ENCODE data around the gene OTUD7B. TPM values are rescaled to one million over a fixed set of nuclear protein-coding genes. Genes with fewer than 3 reads are reported as not detected.
A peak's percentile ranks its signal among the peaks of the same experiment; 100 is the strongest.

OTUD7B gene
- total RNA-seq, 6 experiments from 2014 or later = 26.2 to 29.6 (median 28.7) TPM

DNA sequence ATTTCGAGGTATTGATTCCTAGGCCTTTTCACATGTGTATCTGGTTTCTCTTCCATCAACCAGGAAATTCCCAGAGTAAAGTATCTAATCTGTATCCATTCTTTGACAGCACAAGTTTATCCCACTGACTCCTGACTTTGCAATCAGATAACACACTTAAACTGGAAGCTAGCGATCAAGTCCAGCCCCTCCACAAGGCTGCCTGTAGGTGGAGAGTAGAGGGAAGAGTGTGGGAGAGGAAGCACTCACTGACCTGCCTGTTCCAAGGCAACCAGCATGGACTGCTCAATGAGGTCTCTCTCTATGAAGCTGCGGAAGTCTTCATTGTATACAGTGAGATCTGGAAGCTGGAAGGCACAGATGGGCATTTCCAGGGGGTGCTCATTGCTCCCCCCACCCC, 43.5 kb downstream of the OTUD7B start:
- Mint-ChIP-seq H3K4me1 (ENCODE audit: low read depth) (peaks cover 11% of the 10 kb centered on the region), H3K36me3 (ENCODE audit: low read depth) (peaks cover 6% of the 10 kb centered on the region; the same call in 1 of the 2 replicates), H3K9me3 (no peaks in the 10 kb centered on the region), H3K27me3 (ENCODE audit: insufficient read depth) (no peaks in the 10 kb centered on the region), H3K4me3 (no peak overlapping the region), H3K27ac (no peak overlapping the region; the same call in 1 of the 2 replicates)
- TF ChIP-seq, protein P1, sequence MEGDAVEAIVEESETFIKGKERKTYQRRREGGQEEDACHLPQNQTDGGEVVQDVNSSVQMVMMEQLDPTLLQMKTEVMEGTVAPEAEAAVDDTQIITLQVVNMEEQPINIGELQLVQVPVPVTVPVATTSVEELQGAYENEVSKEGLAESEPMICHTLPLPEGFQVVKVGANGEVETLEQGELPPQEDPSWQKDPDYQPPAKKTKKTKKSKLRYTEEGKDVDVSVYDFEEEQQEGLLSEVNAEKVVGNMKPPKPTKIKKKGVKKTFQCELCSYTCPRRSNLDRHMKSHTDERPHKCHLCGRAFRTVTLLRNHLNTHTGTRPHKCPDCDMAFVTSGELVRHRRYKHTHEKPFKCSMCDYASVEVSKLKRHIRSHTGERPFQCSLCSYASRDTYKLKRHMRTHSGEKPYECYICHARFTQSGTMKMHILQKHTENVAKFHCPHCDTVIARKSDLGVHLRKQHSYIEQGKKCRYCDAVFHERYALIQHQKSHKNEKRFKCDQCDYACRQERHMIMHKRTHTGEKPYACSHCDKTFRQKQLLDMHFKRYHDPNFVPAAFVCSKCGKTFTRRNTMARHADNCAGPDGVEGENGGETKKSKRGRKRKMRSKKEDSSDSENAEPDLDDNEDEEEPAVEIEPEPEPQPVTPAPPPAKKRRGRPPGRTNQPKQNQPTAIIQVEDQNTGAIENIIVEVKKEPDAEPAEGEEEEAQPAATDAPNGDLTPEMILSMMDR (IDR thresholded peaks at IDR 0.05) = no peak
- no peak for DNase-seq

DNA sequence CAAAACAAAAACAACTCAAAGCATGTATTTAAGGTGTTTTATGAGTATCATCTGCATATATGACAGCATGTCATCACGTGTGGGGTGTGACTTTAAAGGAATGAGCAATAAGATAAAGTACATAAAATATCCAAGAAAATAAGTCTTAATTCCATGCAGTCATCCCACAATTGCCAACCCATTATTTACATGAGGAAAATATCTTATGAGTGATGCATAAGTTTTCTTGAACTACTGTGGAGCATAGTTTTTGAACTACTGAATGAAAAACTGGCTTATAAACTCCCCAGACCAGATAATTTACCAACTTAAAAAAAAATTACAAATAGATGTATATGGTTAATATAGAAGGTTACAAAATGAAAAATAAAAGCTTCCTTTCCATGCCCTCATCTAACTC, 44.1 kb downstream of the OTUD7B start:
- Mint-ChIP-seq H3K4me3 (no peak overlapping the region), H3K9me3 (no peaks in the 10 kb centered on the region), H3K27me3 (ENCODE audit: insufficient read depth) (peaks cover 2% of the 10 kb centered on the region; the same call in 1 of the 2 replicates), H3K36me3 (ENCODE audit: low read depth) (peaks cover 6% of the 10 kb centered on the region; the same call in 1 of the 2 replicates), H3K4me1 (ENCODE audit: low read depth) (peaks cover 11% of the 10 kb centered on the region), H3K27ac (peak overlapping the region; percentile 45; the same call in 1 of the 2 replicates)
- TF ChIP-seq, protein P1 (IDR thresholded peaks at IDR 0.05) = no peak
- no peak for DNase-seq

DNA sequence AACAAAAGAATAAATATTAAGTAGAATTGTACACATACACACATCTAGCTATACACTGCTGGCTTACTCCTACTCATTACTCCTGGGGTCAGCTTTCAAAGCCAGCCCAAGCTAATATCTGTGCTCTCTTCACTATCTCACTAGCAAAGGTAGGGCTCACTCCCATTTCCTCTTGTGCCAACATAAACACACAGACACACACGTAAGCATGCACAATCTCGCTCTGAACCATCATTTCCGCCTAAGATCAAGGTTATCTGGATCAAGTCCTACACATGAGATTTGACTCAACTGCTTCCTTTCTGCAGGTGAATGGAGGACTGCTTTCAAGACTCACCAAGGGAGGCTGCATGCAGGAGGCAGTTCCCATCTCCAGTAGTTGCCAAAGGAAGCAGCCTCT, 45.1 kb downstream of the OTUD7B start:
- TF ChIP-seq, protein P1 (IDR thresholded peaks at IDR 0.05) = no peak
- Mint-ChIP-seq H3K36me3 (ENCODE audit: low read depth) (peaks cover 6% of the 10 kb centered on the region; the same call in 1 of the 2 replicates), H3K27ac (no peak overlapping the region; the same call in 1 of the 2 replicates), H3K9me3 (no peaks in the 10 kb centered on the region), H3K27me3 (ENCODE audit: insufficient read depth) (peaks cover 3% of the 10 kb centered on the region; the same call in 1 of the 2 replicates), H3K4me1 (ENCODE audit: low read depth) (peaks cover 11% of the 10 kb centered on the region), H3K4me3 (no peak overlapping the region)
- DNase-seq = no peak

DNA sequence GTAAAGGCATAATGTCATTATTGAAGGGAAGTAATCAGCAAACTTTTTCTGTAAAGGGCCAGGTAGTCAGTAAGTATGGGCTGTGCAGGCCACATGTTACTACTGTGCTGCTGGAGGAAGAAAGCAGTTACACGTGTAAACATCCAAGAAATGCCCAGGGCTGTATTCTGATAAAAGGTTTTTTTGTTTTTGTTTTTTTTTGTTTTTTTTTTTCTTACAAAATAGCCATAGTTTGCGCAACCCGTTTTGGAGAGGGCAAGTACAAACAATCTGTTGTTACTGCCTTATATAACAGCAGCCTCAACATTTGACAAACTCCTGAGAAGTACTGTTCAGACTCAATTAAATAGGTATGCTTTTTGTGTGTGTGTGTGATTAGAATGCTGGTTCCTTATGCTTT, 47.2 kb downstream of the OTUD7B start:
- no peaks in the 10 kb centered on the region for H3K9me3 Mint-ChIP-seq
- H3K27me3 Mint-ChIP-seq (ENCODE audit: insufficient read depth) = peaks cover 3% of the 10 kb centered on the region; the same call in 1 of the 2 replicates
- 0 out of 2 replicates have a peak overlapping the region, but pooled peaks have one; percentile 38 for H3K27ac Mint-ChIP-seq
- no peak for DNase-seq
- TF ChIP-seq, protein P1 (IDR thresholded peaks at IDR 0.05) = no peak
- no peak overlapping the region for H3K4me3 Mint-ChIP-seq
- H3K36me3 Mint-ChIP-seq (ENCODE audit: low read depth) = peaks cover 16% of the 10 kb centered on the region
- peaks cover 11% of the 10 kb centered on the region for H3K4me1 Mint-ChIP-seq (ENCODE audit: low read depth)

DNA sequence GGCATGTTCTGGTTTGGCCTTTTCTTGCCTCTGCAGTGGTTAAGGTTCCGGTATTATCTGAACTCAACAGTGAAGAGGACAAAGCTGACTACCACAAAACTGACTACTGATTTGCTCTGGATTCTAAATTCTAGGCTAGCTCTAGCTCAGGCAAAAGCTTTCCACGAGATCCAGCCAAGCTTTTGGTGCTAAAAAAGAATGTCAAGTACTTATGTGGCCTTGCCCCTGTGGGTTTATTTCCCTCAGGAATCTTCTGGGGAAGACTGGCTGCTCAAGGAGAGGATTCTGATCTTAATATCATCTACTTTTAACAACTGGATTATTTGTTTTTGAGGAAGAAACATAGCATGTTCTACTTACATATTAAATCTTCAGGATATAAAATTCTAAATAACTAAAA, 47.8 kb downstream of the OTUD7B start:
- Mint-ChIP-seq H3K27ac (peak overlapping the region; percentile 38), H3K4me1 (ENCODE audit: low read depth) (peaks cover 11% of the 10 kb centered on the region), H3K27me3 (ENCODE audit: insufficient read depth) (peaks cover 3% of the 10 kb centered on the region; the same call in 1 of the 2 replicates), H3K4me3 (no peak overlapping the region), H3K36me3 (ENCODE audit: low read depth) (peaks cover 20% of the 10 kb centered on the region), H3K9me3 (no peaks in the 10 kb centered on the region)
- no peak for DNase-seq
- TF ChIP-seq, protein P1 (IDR thresholded peaks at IDR 0.05) = no peak

All from HFFc6 (cell line).